ENCODE measurements around the gene PTGDS. TPM values are rescaled to one million over a fixed set of nuclear protein-coding genes. Genes with fewer than 3 reads are reported as not detected.

The PTGDS gene
- total RNA-seq, 4 donors from 2014 or later = 10.4 to 77.9 (median 51.6) TPM

Other genes with a start within 250 kb of the PTGDS start
- gene LCN10, start 234.6 kb upstream of the PTGDS start, total RNA-seq = 10 to 100 TPM in 2 of 4 donors, 1 to 10 TPM in 2; 7.0 to 12.6 (median 9.8) TPM
- gene LCN6, start 229.0 kb upstream of the PTGDS start, total RNA-seq = 10 to 100 TPM; 12.5 to 32.0 (median 23.9) TPM
- gene LCN8, start 219.3 kb upstream of the PTGDS start, total RNA-seq = not detected
- gene LCN15, start 213.0 kb upstream of the PTGDS start, total RNA-seq = not detected
- gene TMEM141, start 186.2 kb upstream of the PTGDS start, total RNA-seq = 10 to 100 TPM; 27.9 to 48.7 (median 31.5) TPM
- 1 to 10 TPM in 2 of 4 donors, under 1 TPM in 2; 0.33 to 2.5 (median 1.4) TPM for gene CCDC183, start 181.2 kb upstream of the PTGDS start, total RNA-seq
- gene RABL6, start 169.6 kb upstream of the PTGDS start, total RNA-seq = 100 to 1,000 TPM in 1 of 4 donors, 10 to 100 TPM in 3; 56.3 to 110 (median 83.0) TPM
- 10 to 100 TPM in 3 of 4 donors, 1 to 10 TPM in 1; 3.3 to 14.0 (median 11.4) TPM for gene AJM1, start 135.0 kb upstream of the PTGDS start, total RNA-seq
- 10 to 100 TPM; 43.4 to 84.1 (median 53.9) TPM for gene PHPT1, start 128.1 kb upstream of the PTGDS start, total RNA-seq
- gene MAMDC4, start 125.2 kb upstream of the PTGDS start, total RNA-seq = 1 to 10 TPM; 1.7 to 4.7 (median 2.1) TPM
- 100 to 1,000 TPM; 233 to 283 (median 247) TPM for gene EDF1, start 111.2 kb upstream of the PTGDS start, total RNA-seq
- 10 to 100 TPM in 2 of 4 donors, 1 to 10 TPM in 2; 6.6 to 15.5 (median 12.4) TPM for gene TRAF2, start 91.0 kb upstream of the PTGDS start, total RNA-seq
- gene FBXW5, start 32.8 kb upstream of the PTGDS start, total RNA-seq = 100 to 1,000 TPM; 238 to 303 (median 267) TPM
- gene C8G, start 32.3 kb upstream of the PTGDS start, total RNA-seq = not detected
- not detected for gene LCN12, start 25.2 kb upstream of the PTGDS start, total RNA-seq
- gene LCNL1, start 5.5 kb downstream of the PTGDS start, total RNA-seq = under 1 TPM in 3 of 4 donors, not detected in 1; 0.11 to 0.42 (median 0.39) TPM
- 10 to 100 TPM; 28.8 to 39.9 (median 37.8) TPM for gene PAXX, start 14.9 kb downstream of the PTGDS start, total RNA-seq
- 1 to 10 TPM in 2 of 4 donors, not detected in 2; 1.4 to 2.5 TPM for gene CLIC3, start 19.1 kb downstream of the PTGDS start, total RNA-seq
- gene ABCA2, start 50.7 kb downstream of the PTGDS start, total RNA-seq = 10 to 100 TPM; 17.4 to 30.9 (median 21.6) TPM
- under 1 TPM in 2 of 4 donors, not detected in 2; 0.32 to 0.83 TPM for gene FUT7, start 54.6 kb downstream of the PTGDS start, total RNA-seq
- 100 to 1,000 TPM in 2 of 4 donors, 10 to 100 TPM in 2; 45.3 to 119 (median 91.5) TPM for gene NPDC1, start 68.7 kb downstream of the PTGDS start, total RNA-seq
- 1 to 10 TPM in 2 of 4 donors, under 1 TPM in 2; 0.42 to 1.2 (median 1.0) TPM for gene ENTPD2, start 76.6 kb downstream of the PTGDS start, total RNA-seq
- under 1 TPM in 3 of 4 donors, not detected in 1; 0.17 to 0.40 (median 0.26) TPM for gene SAPCD2, start 93.1 kb downstream of the PTGDS start, total RNA-seq
- gene UAP1L1, start 100.0 kb downstream of the PTGDS start, total RNA-seq = 1 to 10 TPM; 3.6 to 5.8 (median 5.0) TPM
- gene MAN1B1, start 109.5 kb downstream of the PTGDS start, total RNA-seq = 10 to 100 TPM; 22.4 to 36.6 (median 27.0) TPM
- gene DPP7, start 137.2 kb downstream of the PTGDS start, total RNA-seq = 100 to 1,000 TPM in 2 of 4 donors, 10 to 100 TPM in 2; 90.1 to 121 (median 104) TPM
- under 1 TPM in 3 of 4 donors, not detected in 1; 0.11 to 0.50 (median 0.19) TPM for gene GRIN1, start 161.7 kb downstream of the PTGDS start, total RNA-seq
- not detected for gene LRRC26, start 192.5 kb downstream of the PTGDS start, total RNA-seq
- gene TMEM210, start 194.6 kb downstream of the PTGDS start, total RNA-seq = not detected
- 10 to 100 TPM; 18.7 to 28.7 (median 25.1) TPM for gene ANAPC2, start 211.1 kb downstream of the PTGDS start, total RNA-seq
- 10 to 100 TPM; 58.2 to 99.5 (median 76.7) TPM for gene SSNA1, start 211.2 kb downstream of the PTGDS start, total RNA-seq
- gene TPRN, start 223.2 kb downstream of the PTGDS start, total RNA-seq = 10 to 100 TPM in 1 of 4 donors, 1 to 10 TPM in 3; 4.1 to 12.6 (median 7.7) TPM
- 10 to 100 TPM; 28.8 to 45.8 (median 34.8) TPM for gene TMEM203, start 228.1 kb downstream of the PTGDS start, total RNA-seq
- gene NDOR1, start 228.2 kb downstream of the PTGDS start, total RNA-seq = 10 to 100 TPM in 1 of 4 donors, 1 to 10 TPM in 3; 6.5 to 12.3 (median 8.0) TPM
- gene RNF208, start 244.7 kb downstream of the PTGDS start, total RNA-seq = 1 to 10 TPM; 1.2 to 4.2 (median 2.4) TPM
- under 1 TPM in 3 of 4 donors, not detected in 1; 0.33 to 0.45 (median 0.40) TPM for gene CYSRT1, start 247.7 kb downstream of the PTGDS start, total RNA-seq
- not detected for gene RNF224, start 250.0 kb downstream of the PTGDS start, total RNA-seq

Data from esophagus muscularis mucosa (tissue), 4 donors.